NK-92 (cell line): ENCODE measurements around the gene CPNE7.
"Not testable (repeated sequence)": the region's sequence is repeated elsewhere in the genome, so short reads cannot be mapped to it uniquely, and the experiment has no call there.

Experiments
- DNase-seq: peaks from one replicate; lab custom pipeline; 2025; ENCODE audit not compliant: unreplicated experiment; lab: John Stamatoyannopoulos, UW

CPNE7 gene

DNA sequence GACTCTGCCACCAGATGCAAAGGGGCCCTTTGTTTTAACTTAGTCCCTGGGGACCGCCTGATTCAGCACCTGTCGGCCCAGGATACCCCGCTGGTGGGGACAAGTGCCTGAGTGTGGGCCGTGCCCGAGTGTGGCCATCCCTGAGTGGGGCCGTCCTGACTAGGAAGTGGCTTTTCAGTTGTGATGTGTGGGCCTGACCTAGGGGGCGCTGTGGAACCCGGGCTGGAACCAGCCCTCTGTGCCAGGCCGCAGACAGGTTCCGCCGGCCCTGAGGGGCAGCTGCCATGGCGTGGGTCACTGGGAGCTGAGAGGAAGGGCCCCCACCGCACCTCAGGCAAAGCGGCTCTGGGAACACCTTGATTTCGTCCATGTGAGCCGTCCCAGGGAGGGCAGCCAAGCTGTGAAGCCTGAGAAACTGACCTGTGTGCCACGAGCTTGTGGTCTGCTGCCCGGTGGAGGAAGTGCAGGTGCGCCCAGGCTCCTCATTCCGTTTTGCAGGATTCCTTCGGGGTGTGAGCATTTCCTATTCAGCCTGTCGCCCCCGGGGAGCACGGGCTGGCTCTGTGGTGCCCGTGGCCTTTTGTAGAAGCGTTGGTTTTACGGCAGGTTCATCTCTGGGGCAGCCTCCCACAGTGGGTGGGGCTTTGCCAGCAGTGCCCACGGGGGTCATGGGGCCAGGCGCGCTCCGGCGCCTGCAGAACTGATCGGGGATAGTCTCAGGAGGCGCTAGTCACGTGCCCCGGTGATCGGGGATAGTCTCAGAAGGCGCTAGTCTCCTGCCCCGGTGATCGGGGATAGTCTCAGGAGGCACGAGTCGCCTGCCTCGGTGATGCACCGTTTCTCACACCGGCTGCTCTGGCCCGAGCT lies 9.8 kb upstream of the CPNE7 start:
- DNase-seq, result no peak

DNA sequence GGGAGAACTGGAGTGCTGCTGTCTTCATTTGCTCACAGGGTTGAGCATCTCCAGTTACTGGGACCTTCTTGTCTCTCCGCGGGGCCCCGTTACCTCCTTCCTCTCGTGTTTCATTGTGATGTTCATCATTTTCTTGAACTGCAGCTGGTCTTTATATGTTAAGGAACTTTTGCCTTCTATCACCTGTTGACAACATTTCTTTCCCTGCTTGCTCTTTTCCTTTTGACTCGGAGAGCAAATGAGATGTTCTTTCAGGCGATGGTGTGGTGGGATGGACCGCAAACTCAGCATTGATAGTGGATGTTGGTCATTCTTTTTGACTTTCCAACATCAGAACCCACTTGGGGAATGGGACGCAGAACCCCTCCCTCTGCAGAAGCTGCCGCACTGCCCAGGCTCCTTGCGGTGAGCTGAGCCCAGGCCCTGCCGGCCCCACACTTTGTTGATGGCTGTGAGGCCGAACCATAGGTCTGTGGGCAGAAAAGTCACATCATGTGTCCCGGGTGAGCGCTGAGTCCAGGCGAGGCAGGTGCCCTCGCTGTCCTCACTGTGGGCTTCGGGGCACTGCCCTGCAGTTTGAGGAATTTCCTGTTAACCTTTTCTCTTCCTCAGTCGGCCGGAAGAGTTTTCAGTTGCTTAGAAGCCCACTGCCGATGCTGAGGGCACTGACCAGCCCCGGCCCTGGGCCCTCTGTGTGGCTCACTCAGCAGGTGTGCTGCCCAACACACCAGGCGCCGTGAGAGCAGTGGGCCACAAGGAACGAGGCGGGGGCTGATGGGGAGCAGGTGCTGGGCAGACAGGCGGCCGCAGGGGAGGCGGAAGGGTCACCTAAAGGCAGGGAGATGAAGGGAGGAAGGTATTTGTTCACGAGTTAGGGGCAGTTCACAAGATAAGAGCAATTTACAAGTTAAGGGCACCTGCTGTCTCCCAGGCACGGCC lies 7.6 kb upstream of the CPNE7 start:
- no peak for DNase-seq

DNA sequence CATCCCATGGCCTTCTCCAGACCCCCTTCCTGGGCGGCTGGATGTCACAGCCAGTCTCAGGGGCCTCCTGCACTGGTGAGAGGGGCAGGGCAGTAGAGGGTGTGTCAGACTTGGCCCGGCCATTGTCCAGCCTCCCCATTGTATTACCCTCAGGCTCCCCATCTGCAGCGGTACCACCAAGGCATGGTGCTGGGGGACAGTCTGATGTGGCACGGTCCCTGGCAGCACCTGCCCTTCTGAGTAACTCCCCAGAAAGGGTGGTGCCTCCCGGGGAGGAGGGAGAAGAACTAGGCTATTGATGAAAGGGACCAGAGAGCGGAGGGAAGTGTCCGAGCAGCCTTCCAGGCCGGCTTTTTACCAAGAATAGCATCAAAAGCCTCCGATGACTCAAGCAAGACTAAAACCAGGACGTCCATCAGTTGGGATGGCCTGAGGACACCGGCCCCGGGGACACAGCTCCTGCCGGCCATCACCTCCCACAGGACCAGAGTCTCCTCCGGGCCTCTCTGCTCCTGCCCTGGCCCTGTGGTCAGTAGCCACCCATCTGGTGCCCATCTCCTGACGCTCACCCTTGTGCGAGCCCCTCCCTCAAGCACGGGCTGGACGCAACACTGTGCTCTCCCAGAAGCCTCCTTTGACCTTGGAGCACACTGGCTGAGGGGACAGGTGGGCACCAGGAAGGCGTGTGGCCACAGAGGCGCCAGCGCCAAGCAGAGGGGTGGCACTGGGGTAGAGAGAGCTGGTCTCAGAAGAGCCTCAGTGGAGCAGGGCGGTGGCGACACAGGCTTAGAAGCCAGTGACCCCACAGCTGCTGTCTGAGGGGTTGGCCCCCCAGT lies 5.8 kb upstream of the CPNE7 start:
- no peak for DNase-seq

DNA sequence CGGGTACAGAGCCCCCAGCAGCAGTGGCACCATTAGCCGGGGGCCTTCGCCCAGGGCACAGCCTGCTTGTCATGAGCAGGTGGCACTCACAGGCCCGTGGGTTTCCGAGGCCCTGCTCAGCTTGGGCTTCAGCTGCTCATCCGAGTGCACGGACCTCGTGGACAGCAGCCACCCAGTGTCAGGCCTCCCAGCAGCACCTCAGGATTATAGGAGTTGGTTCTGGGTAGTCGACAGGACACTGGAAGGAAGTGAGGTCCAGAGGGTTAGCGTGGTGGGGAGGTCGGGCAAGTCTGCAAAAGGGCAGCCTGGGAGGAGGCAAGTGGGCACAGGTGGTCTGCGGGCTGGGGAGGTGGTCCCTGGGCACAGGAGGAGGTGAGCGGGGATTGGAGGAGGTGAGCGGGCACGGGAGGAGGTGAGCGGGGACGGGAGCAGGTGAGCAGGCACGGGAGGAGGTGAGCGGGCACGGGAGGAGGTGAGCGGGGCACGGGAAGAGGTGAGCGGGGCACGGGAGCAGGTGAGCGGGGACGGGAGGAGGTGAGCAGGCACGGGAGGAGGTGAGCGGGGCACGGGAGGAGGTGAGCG lies 5.1 kb upstream of the CPNE7 start:
- DNase-seq, result no peak

DNA sequence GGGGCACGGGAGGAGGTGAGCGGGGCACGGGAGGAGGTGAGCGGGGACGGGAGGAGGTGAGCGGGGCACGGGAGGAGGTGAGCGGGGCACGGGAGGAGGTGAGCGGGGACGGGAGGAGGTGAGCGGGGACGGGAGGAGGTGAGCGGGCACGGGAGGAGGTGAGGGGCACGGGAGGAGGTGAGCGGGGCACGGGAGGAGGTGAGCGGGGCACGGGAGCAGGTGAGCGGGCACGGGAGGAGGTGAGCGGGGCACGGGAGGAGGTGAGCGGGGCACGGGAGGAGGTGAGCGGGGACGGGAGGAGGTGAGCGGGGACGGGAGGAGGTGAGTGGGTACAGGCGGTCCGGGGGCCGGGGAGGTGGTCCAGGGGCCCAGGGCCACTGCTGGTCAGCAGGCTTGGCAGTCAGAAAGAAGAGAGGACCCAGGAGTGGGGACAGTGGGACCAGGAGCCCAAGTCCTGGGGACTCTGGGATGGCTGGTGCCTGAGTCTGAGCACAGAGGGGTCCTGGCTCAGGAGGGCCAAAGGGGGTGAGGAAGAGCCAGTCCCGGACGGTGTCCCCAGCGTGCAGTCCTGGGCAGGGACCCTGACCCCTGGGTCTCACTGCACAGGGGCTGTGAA lies 4.5 kb upstream of the CPNE7 start:
- not testable (repeated sequence) for DNase-seq

DNA sequence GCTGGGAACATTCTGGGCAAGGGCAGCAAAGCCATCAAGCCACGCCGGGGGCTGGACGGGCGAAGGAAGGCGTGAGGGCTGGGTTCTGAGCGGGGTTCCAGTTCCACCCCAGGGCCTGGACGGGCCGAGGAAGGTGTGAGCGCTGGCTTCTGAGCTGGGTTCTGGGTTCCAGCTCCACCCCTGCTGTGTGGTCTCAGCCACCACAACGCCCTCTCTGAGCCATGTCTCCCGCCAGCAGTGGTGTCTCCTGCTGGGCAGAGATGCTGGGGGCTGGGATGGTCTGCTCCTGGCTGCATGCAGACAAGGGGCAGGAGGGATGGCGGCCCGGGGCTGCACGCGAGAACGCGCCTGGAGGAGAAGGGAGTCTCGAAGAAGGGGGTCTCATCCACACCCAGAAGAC lies 3.9 kb upstream of the CPNE7 start:
- no peak for DNase-seq

DNA sequence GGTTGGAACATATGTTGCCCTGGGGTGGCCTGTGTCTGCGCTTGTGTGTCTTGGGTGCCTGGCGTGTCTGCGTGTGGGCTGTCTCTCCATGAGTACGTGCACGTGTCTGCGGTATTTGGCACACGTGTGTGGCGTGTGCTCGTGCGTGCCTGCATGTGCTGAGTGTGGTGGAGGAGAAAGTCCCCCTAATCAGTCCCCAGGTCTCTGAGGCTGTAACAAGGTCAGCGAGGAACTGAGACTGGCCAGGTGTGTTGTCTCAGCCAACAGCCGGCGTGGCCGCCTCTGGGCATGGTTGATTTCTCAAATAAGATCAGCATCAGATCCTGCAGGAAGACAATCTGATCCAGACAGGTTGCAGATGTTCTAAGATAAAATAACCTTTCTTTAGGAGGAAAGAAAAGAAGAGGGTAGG lies 3.5 kb upstream of the CPNE7 start:
- no peak for DNase-seq

DNA sequence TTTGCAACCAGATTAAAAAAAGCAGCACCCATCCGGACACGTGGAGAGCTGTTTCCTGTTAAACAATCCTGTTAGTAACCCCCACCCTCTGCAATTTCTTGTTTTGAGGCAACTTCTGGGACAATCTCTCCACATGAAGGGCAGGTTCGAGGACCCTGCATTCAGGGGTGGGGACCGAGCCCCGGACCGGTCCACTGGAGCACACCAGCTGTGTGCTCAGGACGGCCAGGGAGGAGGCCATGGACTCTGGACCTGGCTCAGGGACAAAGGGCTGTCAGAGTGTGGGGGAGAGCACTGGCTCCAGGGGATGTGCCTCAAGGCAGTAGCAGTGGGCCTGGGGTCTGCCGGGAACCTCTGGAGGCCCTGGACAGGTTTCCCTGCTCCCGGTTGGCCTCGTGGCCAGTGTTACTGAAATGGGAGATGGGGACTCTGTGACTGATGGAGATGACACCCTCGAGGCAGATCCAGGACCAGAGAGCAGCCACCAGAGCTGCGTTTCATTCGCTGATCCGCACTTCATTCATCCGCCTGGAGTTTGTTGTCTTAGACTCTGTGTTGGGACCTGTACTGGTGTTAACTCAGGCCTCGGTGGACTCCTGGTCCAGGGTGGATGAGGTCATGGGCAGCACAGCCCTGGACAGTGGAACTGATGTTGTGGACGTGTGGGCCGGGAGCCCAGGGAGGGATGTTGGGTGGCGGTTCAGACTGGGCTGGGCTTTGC lies 2.9 kb upstream of the CPNE7 start:
- DNase-seq, result no peak

DNA sequence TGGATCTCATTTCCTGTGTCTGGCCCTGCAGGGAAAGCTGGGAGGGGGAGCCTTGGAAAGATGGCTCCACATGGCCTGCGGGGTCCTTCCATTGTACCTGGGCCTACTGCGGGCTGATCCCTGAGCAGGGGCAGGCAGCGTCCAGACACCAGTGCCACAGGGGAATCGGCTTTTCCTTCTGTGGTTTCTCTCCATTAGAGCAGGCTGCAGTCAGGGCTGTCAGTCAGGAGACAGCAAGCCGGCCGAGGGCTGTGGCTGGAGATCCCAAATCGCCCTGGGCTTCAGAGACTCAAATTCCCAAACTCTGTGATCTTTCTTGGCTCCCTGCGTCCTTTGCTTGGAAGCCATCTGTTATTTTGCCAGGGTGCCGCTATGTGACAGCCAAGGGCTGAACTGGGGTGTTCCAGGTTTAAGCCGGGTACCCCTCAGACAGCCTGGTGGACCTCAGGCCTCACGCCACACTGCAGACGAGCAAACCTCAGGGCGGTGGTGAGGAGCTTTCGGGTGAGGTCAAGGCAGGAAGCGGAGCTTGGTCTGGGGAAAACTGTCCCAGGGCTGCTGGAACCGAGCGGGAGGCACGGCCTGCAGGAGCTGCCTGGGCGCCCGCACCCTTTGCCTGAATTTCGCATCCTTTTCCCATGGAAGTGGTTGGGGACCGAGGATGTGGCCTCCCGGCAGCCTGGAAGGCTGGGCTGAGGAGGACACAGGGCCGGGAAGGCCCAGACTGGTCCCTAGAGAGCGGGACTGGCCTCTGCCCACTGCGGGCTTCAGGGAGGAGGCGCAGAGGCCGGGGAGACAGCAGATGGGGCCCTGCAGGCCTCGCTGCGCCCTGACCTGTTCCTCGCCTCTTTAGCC lies 1.5 kb upstream of the CPNE7 start:
- DNase-seq, result no peak

DNA sequence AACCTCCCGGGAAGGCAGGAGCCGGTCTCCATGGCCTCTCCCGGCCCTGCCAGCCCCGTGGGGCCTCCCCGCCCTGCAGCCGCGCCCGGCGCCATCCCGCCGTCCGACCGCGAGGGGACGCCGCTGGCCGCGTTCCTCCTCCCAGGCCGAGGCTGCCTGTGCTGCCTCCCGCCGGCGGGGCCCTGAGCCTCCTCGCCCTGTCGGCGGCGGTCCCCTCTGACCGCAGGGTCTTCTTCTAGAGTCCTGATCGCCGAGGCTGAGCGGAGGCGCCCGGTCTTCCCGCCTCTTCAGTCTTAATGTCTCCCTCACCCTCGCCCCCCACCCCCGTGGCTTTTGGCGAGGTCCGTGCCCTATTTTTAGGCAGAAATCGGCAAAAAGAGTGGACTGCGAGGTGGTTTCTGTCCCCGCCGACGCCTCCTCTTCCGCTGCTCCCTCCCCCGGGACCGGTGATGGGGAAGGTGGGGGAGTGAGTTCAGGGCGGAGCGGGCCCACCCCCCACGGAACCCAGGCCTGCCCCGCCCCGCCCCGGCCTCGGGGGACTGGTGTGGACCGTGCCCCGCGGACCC lies 794 bp upstream of the CPNE7 start:
- DNase-seq, result no peak

DNA sequence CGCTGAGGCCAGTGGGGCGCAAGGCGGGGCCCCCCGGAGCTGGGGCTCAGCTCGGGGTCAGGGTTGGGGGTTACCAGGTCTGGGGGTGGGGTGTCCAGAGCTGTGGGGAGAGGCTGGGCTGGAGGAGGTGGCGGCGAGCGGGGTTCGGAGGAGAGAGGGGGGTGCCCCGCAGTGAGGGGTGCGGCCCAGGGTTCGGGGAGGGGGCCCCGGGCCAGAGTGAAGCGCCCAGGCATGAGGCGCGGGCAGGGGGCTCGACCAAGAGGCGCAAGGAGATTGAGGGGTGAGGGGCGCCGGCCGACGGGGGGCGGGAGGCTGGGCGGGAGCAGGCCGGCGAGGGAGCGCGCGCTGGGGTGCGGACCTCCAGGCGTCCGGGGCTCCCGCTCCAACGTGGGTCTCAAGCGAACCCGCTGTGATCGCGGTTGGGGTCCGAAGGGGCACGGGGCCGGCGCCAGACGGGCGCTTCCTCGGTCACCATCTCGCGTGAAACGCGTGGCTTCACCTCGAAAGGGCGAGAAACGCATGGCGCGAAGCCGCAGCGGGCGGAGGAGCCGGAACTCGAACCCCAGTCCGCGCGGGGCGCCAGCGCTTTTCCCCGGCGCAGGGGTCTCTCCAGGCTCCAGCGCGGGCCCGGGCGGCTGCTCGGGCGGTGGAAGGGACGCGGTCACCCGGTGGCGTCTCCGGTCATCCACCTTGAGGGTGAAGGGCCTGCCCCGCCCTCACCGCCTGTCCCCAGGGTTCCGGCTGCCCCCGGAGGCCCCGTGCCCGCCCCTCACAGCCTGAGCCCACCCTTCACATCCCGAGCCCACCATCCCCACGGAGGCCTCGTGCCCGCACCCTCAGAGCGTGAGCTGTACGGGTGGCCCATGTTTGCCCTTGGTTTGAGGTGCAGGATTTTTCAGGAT lies 846 bp downstream of the CPNE7 start:
- DNase-seq, result no peak

DNA sequence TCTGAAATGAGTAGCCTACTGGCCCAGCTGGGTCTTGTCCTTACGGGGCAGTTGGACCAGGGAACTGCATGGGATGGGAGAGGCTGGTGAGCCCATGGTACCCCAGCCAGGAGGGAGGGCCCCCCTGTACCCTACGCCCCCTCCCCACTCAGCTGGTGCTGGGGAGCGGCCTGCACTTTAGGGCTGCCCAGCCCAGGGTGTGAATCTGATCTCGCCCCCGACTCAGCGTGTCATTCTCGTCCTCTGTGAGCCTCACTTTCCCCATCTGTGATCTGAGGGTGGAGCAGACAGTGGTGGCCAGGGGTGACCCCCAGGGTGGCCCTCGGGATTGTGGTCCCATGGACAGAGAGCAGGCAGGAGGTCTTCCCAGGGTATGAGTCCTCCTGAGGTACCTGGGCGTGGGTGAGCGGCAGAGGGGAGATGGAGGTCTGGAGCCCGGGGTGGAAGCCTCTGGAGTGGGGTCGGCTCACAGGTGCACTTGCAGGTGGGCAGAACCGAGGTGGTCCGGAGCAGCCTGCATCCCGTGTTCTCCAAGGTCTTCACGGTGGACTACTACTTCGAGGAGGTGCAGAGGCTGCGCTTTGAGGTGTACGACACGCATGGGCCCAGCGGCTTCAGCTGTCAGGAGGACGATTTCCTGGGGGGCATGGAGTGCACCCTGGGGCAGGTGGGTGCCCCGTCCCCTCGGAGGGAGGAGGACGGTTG lies 1.6 kb downstream of the CPNE7 start:
- DNase-seq, result no peak

DNA sequence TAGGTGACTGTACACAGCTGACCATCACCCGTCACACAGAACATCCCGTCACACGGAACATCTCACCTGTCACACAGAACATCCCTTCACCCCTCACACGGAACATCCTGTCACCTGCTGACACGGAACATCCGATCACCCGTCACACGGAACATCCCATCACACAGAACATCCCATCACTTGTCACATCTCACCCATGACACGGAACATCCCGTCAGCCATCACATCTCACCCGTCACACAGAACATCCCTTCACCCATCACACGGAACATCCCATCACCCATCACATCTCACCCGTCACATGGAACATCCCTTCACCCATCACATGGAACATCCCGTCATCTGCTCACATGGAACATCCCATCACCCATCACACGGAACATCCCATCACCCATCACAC lies 3.8 kb downstream of the CPNE7 start:
- no peak for DNase-seq

DNA sequence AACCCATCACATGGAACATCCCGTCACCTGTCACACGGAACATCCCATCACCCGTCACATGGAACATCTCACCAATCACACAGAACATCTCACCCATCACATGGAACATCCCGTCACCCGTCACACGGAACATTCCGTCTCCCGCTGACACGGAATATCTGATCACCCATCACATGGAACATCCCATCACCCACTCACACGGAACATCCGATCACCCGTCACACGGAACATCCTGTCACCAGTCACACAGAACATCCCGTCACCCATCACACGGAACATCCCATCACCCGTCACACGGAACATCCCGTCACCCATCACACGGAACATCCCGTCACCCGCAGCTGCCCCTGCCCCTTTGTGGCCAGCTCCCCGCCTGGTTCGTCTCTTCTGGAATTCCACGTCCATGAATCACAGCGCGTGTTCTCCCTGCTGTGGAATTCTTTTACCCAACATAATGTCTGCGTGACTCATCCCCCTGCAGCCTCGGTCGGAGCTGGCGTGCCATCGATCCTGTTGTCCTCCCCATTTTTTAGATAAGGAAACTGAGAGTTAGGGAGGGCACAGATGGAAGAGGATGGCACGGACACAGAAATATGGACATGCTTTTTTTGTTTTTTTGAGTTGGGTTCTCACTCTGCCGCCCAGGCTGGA lies 5.6 kb downstream of the CPNE7 start:
- no peak for DNase-seq

DNA sequence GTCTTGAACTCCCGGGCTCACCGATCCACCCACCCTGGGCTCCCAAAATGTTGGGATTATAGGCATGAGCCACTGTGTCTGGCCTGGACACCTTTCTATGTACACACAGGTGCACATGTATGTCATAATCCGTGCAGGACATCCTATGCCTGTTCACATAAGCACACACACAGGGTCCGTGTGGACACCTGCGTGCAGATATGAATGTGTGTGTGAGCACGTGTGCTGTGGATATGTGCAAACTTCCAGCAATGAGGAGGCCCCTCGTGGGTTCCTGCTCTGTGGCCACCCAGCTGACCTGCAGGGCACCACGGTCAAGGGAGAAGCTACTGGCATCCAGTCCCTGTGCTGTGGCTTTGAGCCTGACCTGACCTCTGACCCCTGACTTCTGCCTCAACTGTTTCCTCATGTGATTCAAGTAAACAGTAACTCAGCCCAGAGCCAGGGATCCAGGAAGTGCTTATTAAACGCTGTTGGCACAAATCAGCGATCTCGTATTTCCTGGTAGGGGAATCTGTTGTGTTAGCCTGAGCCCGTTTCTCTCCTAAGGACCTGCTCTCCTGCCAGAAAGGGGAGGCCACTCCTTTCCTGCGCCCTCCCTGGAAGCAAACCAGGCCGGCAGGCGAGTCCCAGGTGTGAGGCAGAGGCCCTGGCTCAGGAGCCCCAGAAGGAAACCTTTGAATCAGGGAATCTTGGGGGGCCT lies 6.5 kb downstream of the CPNE7 start:
- DNase-seq, result no peak
